ENCODE measurements around the gene MLLT10.

DNA sequence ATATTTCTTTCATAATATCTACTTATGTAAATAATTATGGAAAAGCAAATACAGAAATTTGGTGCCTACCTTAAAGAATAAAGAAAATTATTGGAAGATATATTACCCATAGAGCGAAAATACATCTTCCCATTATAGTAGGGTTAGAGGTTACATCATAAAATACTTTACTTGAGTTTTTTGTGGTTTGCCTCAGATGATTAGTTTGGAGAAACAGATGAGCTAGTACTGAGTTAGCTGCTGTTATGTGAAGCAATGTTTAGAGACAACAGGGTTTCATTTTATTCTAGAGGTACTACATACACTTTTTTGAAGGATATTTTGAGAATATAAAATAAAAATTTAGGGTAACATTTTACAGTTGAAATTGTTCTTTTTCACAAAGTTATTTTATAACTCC lies 2.9 kb upstream of the MLLT10 start:
- TF ChIP-seq SIN3A (IDR thresholded peaks at IDR 0.05; ENCODE audit: low read depth) (no peak), POLR2A (IDR thresholded peaks at IDR 0.05; ENCODE audit: borderline replicate concordance, extremely low read depth, insufficient read depth, insufficient read length) (no peak), TCF7L2 (IDR thresholded peaks at IDR 0.05; ENCODE audit: borderline replicate concordance, extremely low read depth, insufficient read depth, insufficient read length) (no peak), ELF1 (IDR thresholded peaks at IDR 0.05; ENCODE audit: borderline replicate concordance, low read depth) (no peak), POLR2AphosphoS5 (IDR thresholded peaks at IDR 0.05; ENCODE audit: low read depth, low read length) (no peak), EZH2 (IDR thresholded peaks at IDR 0.05) (no peak), JUND (IDR thresholded peaks at IDR 0.05) (no peak), ZFX (IDR thresholded peaks at IDR 0.05) (no peak), CEBPB (IDR thresholded peaks at IDR 0.05; ENCODE audit: low read depth) (no peak), CBX3 (IDR thresholded peaks at IDR 0.05; ENCODE audit: low read depth) (no peak), EZH2phosphoT487 (IDR thresholded peaks at IDR 0.05; ENCODE audit: borderline replicate concordance) (no peak), EGR1 (IDR thresholded peaks at IDR 0.05; ENCODE audit: low read depth) (no peak)
- TF ChIP-seq, protein P1, sequence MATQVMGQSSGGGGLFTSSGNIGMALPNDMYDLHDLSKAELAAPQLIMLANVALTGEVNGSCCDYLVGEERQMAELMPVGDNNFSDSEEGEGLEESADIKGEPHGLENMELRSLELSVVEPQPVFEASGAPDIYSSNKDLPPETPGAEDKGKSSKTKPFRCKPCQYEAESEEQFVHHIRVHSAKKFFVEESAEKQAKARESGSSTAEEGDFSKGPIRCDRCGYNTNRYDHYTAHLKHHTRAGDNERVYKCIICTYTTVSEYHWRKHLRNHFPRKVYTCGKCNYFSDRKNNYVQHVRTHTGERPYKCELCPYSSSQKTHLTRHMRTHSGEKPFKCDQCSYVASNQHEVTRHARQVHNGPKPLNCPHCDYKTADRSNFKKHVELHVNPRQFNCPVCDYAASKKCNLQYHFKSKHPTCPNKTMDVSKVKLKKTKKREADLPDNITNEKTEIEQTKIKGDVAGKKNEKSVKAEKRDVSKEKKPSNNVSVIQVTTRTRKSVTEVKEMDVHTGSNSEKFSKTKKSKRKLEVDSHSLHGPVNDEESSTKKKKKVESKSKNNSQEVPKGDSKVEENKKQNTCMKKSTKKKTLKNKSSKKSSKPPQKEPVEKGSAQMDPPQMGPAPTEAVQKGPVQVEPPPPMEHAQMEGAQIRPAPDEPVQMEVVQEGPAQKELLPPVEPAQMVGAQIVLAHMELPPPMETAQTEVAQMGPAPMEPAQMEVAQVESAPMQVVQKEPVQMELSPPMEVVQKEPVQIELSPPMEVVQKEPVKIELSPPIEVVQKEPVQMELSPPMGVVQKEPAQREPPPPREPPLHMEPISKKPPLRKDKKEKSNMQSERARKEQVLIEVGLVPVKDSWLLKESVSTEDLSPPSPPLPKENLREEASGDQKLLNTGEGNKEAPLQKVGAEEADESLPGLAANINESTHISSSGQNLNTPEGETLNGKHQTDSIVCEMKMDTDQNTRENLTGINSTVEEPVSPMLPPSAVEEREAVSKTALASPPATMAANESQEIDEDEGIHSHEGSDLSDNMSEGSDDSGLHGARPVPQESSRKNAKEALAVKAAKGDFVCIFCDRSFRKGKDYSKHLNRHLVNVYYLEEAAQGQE (IDR thresholded peaks at IDR 0.05; ENCODE audit: low read depth) = no peak
- TF ChIP-seq, protein P2, sequence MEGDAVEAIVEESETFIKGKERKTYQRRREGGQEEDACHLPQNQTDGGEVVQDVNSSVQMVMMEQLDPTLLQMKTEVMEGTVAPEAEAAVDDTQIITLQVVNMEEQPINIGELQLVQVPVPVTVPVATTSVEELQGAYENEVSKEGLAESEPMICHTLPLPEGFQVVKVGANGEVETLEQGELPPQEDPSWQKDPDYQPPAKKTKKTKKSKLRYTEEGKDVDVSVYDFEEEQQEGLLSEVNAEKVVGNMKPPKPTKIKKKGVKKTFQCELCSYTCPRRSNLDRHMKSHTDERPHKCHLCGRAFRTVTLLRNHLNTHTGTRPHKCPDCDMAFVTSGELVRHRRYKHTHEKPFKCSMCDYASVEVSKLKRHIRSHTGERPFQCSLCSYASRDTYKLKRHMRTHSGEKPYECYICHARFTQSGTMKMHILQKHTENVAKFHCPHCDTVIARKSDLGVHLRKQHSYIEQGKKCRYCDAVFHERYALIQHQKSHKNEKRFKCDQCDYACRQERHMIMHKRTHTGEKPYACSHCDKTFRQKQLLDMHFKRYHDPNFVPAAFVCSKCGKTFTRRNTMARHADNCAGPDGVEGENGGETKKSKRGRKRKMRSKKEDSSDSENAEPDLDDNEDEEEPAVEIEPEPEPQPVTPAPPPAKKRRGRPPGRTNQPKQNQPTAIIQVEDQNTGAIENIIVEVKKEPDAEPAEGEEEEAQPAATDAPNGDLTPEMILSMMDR (IDR thresholded peaks at IDR 0.05 in 2 of 3, conservative IDR thresholded peaks at IDR 0.05 in 1 of 3; ENCODE audit: borderline replicate concordance in 1 of 3, insufficient read depth in 1 of 3, low read depth in 2 of 3, low read length in 2 of 3) = no peak
